ENCODE data around the gene XCR1.
"Not testable (repeated sequence)": the region's sequence is repeated elsewhere in the genome, so short reads cannot be mapped to it uniquely, and the experiment has no call there.

Gene XCR1

DNA sequence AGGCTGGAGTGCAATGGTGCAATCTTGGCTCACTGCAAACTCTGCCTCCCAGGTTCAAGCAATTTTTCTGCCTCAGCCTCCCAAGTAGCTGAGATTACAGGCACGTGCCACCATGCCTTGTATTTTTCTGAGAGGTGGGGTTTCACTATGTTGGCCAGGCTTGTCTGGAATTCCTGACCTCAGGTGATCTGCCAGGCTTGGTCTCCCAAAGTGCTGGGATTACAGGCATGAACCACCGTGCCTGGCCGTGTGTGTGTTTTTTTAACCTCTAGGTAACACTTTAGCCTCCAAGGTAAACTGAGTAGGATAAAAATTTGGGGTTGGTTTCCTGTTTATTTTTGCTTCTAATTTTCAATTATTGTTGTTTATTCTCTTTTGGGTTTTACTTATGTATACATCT, 10.8 kb upstream of the XCR1 start:
- DNase-seq = not testable (repeated sequence)

DNA sequence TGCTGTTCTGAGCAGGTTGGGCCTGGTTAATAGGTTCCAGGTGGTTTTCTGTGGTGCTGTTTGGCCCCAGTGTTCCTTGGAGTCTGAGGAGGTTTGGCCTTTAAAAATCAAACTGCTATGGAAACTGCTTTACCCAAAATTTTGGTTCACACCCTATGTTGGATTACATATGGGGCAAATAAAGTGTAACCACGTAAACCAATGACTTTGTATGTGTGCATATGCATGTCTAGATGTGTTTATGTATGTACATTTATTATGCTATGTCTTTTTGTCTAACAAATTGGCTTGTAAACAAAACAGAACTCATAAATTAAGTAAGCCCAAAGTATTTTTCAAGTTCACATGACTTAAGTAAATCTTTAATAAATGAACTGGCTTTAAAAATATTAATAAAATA, 8.9 kb upstream of the XCR1 start:
- DNase-seq = no peak

DNA sequence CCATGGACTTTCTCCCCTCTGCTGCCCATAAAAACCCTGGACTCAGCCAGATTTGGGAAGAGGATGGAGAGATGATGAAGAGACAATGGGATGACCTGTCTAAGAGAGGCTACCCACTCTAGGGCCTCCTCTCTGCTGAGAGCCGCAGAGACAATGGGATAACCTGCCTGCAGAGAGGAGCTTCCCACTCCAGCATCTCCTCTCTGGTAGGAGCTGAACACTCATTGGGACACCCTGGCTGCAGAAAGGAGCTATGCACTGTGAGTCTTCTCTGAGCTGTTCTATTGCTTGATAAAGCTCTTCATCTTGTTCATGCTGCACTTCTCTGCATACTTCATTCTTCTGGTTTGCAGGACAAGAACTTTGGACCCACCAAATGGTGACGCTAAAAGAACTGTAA, 4.5 kb upstream of the XCR1 start:
- no peak for DNase-seq

DNA sequence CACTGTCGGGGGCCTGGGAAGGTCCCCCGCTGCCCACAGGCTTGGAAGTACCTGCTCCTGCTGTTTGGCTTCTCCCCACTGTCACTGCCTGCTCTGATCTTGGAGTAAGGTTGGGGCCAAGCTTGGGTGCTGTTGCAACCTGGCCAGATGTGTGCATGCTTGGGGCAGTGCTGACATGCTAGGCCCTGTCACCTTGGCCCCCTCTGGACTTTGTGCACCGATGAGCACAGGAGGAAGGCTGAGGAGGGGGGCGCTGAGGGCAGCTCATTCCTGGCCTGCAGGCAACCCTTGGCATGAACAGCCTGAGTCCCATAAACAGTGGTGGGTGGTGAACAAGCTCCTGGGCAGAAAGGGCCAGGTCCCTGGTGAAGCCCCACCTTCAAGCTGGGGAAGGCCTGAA, 4.0 kb upstream of the XCR1 start:
- DNase-seq = no peak

DNA sequence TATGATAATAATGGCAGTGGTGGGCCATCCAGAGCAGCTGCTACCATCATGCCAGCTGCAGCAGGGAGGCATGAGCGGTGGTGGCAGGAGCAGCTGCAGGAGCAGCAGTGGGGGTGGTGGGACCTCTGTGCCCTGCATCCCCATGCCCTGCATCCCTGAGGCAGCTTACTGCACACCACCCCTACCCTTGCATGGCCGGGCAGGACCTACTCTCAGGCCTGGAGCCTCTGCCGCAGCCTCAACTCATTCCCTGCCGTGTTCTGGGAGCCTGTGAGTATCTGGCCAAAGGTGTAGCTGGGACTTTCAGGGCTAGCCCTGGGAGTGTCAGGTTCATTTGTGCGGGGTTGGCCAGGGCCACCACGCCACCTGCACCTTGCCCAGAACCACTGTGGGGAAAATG, 3.3 kb upstream of the XCR1 start:
- DNase-seq = no peak

DNA sequence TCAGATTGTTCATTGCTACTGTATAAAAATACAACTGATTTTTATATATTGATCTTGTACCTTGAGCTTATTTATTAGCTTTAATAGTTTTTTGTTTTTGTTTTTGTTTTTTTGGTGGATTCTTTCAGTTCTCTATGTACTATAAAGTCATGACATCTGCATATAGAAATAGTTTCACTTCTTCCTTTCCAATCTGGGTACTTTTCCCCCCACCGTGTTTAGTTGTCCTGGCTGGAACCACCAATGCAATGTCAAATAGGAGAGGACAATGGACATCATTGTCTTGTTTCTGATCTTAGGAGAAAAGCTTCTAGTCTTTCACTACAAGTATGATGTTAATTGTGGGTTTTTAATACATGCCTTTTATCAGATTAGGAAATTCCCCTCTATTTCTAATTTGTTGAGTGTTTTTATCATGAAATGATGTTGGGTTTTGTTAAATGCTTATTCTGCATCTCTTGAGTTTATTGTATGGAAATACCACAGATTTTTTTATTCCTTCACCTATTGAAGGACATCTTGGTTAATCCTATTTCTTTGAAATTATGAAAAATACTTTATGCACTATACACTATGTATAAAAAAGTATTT, 2.8 kb upstream of the XCR1 start:
- DNase-seq = no peak

DNA sequence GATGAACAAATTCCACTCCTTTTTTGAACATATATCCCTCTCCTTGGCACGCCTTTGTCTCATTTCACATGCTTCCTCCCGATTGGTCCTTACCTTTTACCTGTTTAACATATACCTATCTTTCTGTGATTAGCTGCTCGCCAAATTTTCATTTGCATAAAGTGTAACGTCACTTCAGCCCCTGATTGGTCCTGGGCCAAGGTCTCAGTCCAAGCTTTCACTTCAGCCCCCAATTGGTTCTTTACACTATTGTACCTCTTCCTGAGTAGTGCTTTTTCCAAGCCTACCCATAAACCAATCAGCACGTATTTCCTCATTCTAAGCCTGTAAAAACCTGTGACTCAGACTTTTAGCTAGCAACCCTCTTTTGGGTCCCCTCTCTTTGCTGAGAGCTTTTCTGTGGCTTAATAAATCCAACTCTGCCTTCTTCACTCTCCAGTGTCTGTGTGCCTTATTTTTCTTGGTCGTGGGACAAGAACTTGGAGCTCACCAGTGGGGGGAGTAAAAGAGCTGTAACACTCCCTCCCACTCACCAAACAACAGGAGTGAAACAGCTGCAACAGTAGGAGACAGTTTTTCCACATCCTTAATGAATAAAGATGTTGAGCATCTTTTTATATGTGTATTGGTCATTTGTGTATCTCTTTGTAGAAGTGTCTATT, 584 bp upstream of the XCR1 start:
- peak; percentile 44 for DNase-seq

DNA sequence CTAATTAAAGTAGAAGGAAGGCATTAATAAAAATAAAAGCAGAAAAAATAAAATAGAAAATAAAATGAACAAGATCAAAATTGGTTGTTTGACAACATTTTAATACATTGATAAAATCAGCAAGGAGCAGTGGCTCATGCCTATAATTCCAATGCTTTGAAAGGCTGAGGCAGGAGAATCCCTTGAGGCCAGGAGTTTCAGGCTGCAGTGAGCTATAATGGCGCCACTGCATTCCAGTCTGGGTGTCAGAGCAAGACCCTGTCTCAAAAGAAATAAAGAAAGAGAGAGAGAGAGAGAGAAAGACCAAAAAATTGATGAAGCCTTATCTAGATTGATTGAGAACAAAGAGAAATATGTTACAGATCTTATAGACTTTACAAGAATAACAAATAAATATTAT, 2.1 kb downstream of the XCR1 start:
- no peak for DNase-seq

DNA sequence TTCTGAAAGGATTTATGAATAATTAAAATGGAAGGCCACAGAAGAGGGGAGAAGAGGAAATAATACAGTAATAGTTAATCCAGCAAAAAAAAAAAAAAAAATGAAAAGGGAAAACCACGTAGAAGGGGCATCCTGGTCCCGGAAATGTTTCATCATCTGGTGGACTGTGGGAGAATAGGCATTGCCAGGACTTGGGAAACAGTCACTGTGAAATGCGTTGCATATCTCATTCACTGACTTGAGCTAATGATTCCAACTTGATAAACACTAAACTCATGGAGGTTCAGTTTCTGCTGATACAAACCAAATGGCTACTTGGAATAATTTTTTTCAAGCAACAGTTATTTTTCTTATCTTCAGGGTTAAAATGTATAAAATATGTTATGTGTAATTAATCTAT, 3.2 kb downstream of the XCR1 start:
- DNase-seq = no peak

DNA sequence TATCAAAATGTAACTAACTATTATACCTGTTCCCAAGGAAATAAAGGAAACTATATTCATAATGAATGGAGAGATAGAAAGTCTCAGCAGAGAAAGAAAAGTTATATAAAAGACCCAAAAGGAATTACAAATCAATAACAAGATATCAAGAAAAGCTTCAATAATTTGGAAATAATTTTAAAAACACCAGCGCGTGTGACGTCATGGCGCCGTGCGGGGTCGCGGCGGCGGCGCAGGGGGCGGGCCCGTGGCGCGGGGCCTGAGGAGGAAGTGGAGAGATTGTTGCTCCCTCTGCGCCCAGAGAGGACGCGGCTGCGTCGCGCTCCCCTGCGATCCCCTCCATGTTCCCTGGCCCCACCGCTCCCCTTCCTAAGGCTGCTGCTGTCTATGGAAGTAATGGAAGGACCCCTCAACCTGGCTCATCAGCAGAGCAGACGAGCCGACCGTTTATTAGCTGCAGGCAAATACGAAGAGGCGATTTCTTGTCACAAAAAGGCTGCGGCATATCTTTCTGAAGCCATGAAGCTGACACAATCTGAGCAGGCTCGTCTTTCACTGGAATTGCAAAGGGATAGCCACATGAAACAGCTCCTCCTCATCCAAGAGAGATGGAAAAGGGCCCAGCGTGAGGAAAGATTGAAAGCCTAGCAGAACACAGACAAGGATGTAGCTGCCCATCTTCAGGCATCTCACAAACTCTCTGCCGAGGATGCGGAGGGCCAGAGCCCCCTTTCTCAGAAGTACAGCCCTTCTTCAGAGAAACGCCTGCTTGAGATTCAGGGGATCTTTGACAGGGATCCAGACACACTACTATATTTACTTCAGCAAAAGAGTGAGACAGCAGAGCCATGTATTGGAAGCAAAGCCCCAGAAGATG, 4.1 kb downstream of the XCR1 start:
- DNase-seq = no peak

DNA sequence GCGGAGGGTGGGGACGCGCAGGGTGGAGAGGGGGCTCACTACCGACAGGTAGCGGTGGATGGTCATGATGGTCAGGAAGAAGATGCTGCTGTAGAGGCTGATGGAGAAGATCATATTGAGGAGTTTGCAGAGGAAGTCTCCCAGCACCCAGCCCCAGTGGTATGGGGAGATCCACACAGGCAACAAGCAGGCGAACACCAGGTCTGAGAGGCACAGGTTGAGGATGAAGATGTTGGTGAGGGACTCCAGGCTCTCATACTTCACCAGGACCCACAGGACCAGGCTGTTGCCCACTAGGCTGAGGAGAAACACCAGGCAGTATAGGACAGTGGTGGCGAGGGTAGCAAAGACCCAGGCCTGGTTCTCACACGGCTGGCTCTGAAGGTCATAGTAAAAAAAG, 5.8 kb downstream of the XCR1 start:
- DNase-seq = no peak

DNA sequence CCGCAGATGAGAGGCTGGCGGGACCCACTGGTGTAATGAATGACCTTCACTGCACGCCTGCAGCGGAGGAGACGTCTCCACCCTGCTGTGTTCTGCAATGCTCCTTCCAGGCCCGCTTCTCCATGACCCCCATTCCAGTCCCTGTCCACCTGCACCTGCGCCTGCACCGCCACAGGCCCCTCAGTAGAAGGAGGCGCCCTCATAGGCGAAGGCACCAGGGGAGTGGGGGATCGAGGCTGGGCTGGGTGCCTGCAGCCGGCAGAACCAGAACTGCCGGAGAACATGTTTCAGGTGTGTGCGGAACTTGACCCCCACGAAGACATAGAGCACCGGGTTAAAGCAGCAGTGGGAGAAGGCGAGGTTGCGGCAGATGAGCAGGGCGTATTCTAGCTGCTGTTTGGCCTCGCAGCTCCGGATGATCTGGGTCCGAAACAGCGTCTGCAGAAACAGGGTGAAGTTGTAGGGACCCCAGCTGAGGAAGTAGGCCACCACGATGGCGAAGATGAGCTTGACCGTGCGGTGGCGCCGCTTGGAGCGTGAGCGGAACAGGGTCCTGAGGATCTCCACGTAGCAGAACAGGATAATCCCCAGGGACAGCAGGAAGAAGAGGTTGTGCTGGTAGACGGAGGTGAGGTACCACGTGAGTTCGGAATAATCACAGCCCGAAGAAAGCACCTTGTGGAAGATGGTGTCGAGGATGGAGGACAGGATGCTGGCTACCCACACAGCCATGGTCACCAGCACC, 6.3 kb downstream of the XCR1 start:
- DNase-seq = no peak

DNA sequence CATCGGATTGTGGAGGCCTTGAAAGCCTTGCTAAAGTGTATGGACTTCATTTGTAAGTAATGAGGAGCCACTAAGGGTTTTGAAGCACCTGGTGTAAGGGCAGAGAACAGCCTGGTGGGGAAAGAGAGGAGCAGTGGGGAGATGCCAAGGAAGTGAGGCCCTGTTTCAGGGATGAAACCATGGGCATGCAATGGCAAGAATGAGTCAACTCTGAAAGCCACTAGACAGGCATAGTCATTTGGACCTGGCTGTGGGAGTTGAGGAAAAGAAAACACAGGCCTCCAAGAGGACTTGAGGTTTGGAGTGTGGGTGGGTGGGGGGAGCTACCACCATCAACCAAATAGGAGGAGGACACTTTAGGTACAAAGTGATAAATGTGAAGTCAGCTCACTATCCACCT, 7.6 kb downstream of the XCR1 start:
- DNase-seq = no peak

DNA sequence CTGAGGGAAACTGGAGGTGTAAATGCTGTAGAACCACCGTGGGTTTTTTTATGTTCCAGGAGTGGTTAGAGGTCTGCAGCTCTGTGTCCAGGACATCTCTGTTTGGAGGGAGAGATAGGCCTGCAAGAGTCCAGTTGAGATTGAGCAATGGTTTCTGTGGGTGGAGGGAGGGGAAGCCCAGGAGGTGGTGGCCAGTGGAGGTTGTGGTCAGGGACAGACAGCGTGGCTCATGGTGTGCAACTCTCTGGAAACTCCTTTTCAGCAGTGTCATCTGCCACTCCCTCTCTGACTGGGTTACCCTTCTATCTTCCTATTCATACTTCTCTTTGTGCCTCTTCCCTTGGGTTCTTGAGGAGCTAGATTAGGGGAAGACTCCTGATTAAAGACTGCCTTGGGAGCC, 9.6 kb downstream of the XCR1 start:
- DNase-seq = peak; percentile 92

DNA sequence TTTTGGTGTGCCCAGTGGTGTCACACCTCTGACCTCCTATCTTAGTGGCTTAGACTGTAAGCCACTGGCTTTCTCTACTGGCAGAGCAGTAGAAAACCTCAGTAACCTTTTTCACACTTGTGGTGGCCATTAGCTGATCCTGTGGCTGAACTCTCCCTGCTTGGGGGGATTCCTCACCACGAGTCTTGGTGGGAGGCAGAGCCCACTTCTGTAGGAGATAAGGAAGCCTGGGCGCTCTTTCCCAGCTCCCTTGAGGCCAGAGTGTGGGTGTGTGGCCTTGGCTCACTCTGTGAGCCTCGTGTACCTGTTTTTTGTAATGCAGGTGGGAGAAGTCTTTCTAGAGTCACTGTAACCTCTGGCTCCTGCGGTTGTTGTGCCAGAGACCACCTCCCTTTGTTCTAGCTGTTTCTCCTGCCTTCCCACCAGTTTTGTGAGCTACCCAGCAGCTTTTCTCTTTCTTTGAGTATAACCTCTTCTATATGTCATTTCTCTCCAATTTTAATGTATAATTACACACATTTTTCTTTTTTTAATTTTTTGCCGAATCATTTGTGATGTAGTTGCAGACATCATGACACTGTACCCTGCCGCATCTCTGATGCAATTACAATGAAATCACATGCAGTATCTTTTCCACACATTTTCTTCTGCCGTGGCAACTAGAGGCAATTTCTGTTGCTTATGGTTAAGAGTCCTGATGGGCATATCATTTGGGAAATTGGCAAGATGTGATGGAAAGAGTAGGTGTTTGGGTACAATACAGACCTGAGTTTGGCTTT, 13.8 kb downstream of the XCR1 start:
- DNase-seq = peak; percentile 63

DNA sequence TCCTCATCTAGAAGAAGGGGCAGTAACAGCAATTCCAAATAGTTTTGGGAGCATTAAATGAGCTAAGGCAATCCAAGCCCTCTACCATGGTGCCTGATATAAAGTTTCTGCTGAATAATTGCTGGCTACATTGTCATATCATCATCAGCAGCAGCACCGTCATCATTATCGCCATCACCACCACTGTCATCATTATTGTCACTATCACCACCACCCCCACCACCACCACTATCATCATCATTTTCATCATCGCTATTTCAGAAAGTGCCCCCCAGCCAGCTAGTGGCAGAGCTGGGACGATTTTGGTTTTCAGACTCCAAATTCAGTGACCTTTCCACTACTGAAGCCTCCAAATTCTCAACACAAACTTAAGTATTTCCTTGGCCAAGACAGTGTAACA, 15.0 kb downstream of the XCR1 start:
- DNase-seq = peak; percentile 19

DNA sequence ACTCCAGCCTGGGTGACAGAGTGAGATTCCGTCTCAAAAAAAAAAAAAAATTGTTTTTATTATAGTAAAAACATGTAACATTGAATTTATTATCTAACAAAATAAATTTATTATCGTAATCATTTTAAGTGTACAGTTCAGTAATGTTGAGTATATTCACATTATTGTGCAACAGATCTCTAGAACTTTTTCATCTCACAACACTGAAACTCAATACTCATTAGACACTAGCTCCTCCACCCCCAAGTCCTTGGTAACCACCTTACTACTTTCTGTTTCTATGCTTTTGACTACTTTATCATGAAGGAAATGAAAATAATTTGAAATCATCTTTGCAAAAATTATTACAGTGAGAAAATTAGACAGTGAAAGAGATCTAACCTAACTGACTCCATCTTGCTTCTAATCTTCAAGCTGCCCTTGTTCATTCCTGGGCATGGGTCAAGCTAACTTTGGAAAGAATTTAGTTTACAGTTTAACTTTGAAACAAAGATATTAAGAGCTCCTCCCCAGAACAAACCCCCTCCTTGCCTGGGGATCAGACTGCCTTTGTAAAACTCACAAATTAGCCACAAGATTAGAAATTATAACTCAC, 16.7 kb downstream of the XCR1 start:
- no peak for DNase-seq

DNA sequence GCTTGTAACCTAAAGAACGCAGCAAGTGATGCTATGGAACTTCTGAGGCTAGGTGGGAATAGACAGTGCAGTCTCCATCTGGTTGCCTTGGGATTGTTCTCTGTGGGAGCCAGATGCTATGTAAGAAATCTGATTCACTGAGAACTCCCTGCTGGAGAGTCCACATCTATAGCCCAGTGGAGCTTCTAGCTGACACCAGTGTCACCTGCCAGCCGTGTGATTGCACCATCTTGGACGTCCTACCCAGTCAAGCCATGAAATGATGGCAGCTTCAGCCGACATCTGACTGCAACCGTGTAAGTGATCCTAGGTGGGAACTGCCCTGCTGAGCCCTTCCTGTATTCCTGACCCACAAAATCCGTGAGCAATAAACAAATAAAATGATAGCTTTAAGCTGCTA, 19.2 kb downstream of the XCR1 start:
- no peak for DNase-seq

DNA sequence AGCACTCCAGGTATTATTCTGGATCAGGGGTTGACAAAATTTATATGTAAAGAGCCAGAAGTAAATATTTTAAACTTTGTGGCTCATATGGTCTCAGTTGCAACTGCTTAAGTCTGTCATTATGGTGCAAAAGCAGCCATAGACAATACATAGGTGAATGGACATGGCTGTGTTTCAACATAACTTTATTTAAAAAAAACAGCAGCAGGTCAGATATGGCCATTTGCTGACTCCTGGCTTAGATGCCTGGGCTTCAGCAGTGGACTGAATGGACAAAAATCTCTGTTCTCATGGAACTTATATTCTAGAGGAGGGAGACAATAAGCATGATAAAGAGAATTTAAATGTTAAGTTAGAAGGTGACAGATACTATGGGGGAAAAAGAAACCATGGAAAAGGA, 20.0 kb downstream of the XCR1 start:
- DNase-seq = no peak

DNA sequence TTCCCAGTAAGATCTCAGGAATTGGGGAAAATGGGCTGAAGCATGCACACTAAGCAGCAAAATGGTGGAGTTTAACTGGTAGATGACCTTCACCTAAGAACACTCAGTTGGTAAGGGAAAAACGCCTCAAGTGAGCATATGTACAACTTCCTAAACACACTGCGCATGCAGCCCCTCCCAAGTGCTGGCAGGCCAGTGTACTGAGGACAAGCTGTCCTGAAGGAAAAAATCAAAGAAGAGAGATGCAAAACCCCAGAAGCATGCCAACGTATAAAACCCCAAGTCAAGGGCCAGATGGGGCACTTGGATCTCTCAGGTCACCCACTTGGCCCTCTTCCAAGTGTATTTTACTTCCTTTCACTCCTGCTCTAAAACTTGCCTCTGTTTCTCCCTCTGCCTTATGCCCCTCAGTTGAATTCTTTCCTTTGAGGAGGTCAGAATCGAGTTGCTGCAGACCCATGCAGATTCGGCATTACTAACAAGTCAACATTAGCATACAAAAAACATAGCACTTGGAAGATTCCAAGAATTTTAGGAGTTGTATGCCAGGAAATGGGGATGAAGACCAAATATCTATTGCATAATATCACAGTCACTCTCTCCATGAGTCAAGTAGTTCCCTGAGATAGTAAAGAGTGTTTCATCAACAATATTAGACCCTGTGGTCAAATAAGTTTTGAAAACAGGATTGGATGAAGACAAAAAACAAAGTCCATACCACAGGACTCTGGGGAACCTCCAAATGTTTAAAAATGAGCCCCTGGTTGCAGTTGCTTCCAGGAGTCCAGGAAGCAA, 20.8 kb downstream of the XCR1 start:
- no peak for DNase-seq

DNA sequence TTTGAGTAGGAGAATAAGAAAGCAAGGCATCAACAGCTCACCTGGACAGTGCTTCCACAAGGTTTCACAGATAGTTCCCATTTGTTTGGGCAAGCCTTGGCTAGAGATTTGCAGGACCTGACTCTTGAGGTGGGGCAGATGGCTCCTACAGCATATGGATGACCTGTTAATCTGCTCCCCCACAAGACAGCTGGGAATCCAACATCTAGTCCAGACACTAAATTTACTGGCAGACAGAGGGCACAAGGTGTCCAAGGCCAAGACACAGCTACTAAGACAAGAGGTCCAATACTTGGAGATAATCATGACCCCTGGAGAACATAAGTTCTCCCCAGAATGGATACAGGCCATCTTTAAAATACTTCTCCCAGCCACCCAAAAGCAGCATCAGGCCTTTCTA, 23.6 kb downstream of the XCR1 start:
- DNase-seq = not testable (repeated sequence)

Measured in OCI-M1 (cell line).